H1 (cell line): Measurements from ENCODE around the gene CUBN. TPM values are rescaled to one million over a fixed set of nuclear protein-coding genes. Genes with fewer than 3 reads are reported as not detected.

Source experiments
- CTCF ChIA-PET: fragments of 300-600 bp; sonication (Branson Sonifier 250); formaldehyde crosslinking; loops from one replicate; lab custom pipeline; 2021; ENCODE audit not compliant: partially characterized antibody; lab: Charles Lee
- POLR2A ChIA-PET: fragments of 300-600 bp; sonication (Branson Sonifier 250); formaldehyde crosslinking; loops from one replicate; lab custom pipeline; 2021; ENCODE audit warnings: inconsistent platforms; ENCODE audit not compliant: partially characterized antibody; lab: Charles Lee
- DNase-seq, 2 experiments: peaks; one replicate each; pipeline versions ENCODE4 v3.0.0 to v3.0.0-alpha.2; 2010 to 2022; ENCODE audit warnings: low spot score in 2 of 2, low read depth in 1 of 2, mixed read lengths in 1 of 2
- FAIRE-seq: peaks from 2 replicates; lab custom pipeline; 2011; peaks lifted over from hg19 to GRCh38; lab: Jason Lieb, UNC
- H2AFZ ChIP-seq: 2 replicates; pipeline ENCODE4 v1.8.1; 2012; ENCODE audit warnings: low read length, inconsistent platforms
- H2AK5ac ChIP-seq: 2 replicates; pipeline ENCODE4 v1.6.1; 2013; ENCODE audit warnings: low read depth, low read length
- H2BK120ac ChIP-seq: replicated peaks from 2 replicates; pipeline ENCODE3; 2013; ENCODE audit warnings: low read depth, low read length, inconsistent platforms
- H2BK12ac ChIP-seq: 2 replicates; pipeline ENCODE4 v1.6.1; 2013; ENCODE audit warnings: low read depth, low read length
- H2BK15ac ChIP-seq: 2 replicates; pipeline ENCODE4 v1.6.1; 2013; ENCODE audit warnings: low read length
- H2BK20ac ChIP-seq: 2 replicates; pipeline ENCODE4 v1.6.1; 2013; ENCODE audit warnings: low read length
- H2BK5ac ChIP-seq: 2 replicates; pipeline ENCODE4 v1.6.1; 2013; ENCODE audit warnings: low read depth, low read length
- H3K14ac ChIP-seq: 2 replicates; pipeline ENCODE4 v1.6.1; 2013; ENCODE audit warnings: inconsistent platforms; ENCODE audit not compliant: insufficient read length
- H3K18ac ChIP-seq: 2 replicates; pipeline ENCODE4 v1.6.1; 2013; ENCODE audit warnings: low read length; ENCODE audit errors: extremely low read depth
- H3K23ac ChIP-seq: 2 replicates; pipeline ENCODE4 v1.6.1; 2013; ENCODE audit warnings: inconsistent platforms; ENCODE audit not compliant: insufficient read length
- H3K23me2 ChIP-seq: 2 replicates; pipeline ENCODE4 v1.6.1; 2013; ENCODE audit warnings: low read depth, low read length
- H3K27ac ChIP-seq: 2 replicates; pipeline ENCODE4 v1.6.1; 2011; ENCODE audit warnings: low read depth, low read length, inconsistent platforms
- H3K27me3 ChIP-seq, 4 experiments: replicated peaks in 1 of 4; 1 replicate in 1 of 4; 2 replicates in 3 of 4; pipeline versions ENCODE4 v1.6.1 to v1.8.1; 2011 to 2013; ENCODE audit warnings: low read length in 3 of 4, mild to moderate bottlenecking in 3 of 4, inconsistent platforms in 2 of 4, mixed read lengths in 2 of 4, moderate library complexity in 1 of 4; ENCODE audit not compliant: control insufficient read depth in 3 of 4, insufficient read depth in 3 of 4; ENCODE audit errors: extremely low read depth in 1 of 4
- H3K36me3 ChIP-seq, 4 experiments: 2 replicates each; pipeline versions ENCODE4 v1.6.1 to v1.8.1; 2011 to 2013; ENCODE audit warnings: mild to moderate bottlenecking in 4 of 4, low read length in 3 of 4, moderate library complexity in 2 of 4, control low read depth in 1 of 4, inconsistent platforms in 1 of 4; ENCODE audit not compliant: insufficient read depth in 4 of 4, control insufficient read depth in 2 of 4
- H3K4ac ChIP-seq: replicated peaks from 2 replicates; pipeline ENCODE3; 2013; ENCODE audit warnings: low read length, low read depth, mixed read lengths, inconsistent platforms; ENCODE audit not compliant: insufficient read length
- H3K4me1 ChIP-seq, 4 experiments: replicated peaks in 1 of 4; 1 replicate in 1 of 4; 2 replicates in 3 of 4; pipeline versions ENCODE4 v1.6.1 to v1.8.1; 2011 to 2013; ENCODE audit warnings: low read length in 3 of 4, inconsistent platforms in 2 of 4, mixed read lengths in 1 of 4; ENCODE audit not compliant: insufficient read depth in 4 of 4, control insufficient read depth in 3 of 4
- H3K4me2 ChIP-seq, 2 experiments: 2 replicates each; pipeline versions ENCODE4 v1.6.1 to v1.8.1; 2011 to 2013; ENCODE audit warnings: low read depth in 2 of 2, low read length in 2 of 2, control low read depth in 1 of 2, inconsistent platforms in 1 of 2, mild to moderate bottlenecking in 1 of 2; ENCODE audit not compliant: insufficient read depth in 1 of 2
- H3K4me3 ChIP-seq, 4 experiments: fragments of 200-600, 300-600 bp in 1 of 4; sonication (generic), shearing (Covaris generic), sonication (Bioruptor Twin) in 1 of 4; 2 replicates each; pipeline versions ENCODE4 v1.5.1 to v1.8.1; 2011 to 2016; ENCODE audit warnings: low read length in 4 of 4, low read depth in 3 of 4, control low read depth in 2 of 4, inconsistent platforms in 2 of 4, mild to moderate bottlenecking in 2 of 4, mixed read lengths in 1 of 4, moderate library complexity in 1 of 4; ENCODE audit not compliant: insufficient read depth in 2 of 4; ENCODE audit errors: extremely low read depth in 1 of 4
- H3K56ac ChIP-seq: replicated peaks from 2 replicates; pipeline ENCODE3; 2013; ENCODE audit warnings: low read depth, mild to moderate bottlenecking, mixed read lengths, low read length, inconsistent platforms; ENCODE audit not compliant: insufficient read length
- H3K79me1 ChIP-seq: 2 replicates; pipeline ENCODE4 v1.6.1; 2013; ENCODE audit warnings: low read depth, low read length, control low read depth
- H3K79me2 ChIP-seq, 2 experiments: 2 replicates each; pipeline versions ENCODE4 v1.6.1 to v1.8.1; 2012 to 2013; ENCODE audit warnings: low read length in 2 of 2, mild to moderate bottlenecking in 2 of 2, inconsistent platforms in 1 of 2; ENCODE audit not compliant: insufficient read depth in 2 of 2, control insufficient read depth in 1 of 2
- H3K9ac ChIP-seq, 4 experiments: replicated peaks in 1 of 4; 1 replicate in 1 of 4; 2 replicates in 3 of 4; pipeline versions ENCODE4 v1.6.1 to v1.8.1; 2011 to 2013; ENCODE audit warnings: low read depth in 3 of 4, low read length in 3 of 4, control low read depth in 2 of 4, mild to moderate bottlenecking in 2 of 4, moderate library complexity in 2 of 4, inconsistent platforms in 1 of 4; ENCODE audit errors: extremely low read depth in 1 of 4
- H3K9me3 ChIP-seq, 2 experiments: 2 replicates each; pipeline versions ENCODE4 v1.6.1 to v1.8.1; 2012 to 2013; ENCODE audit warnings: mild to moderate bottlenecking in 2 of 2, moderate library complexity in 2 of 2, control low read depth in 1 of 2, inconsistent platforms in 1 of 2, low read depth in 1 of 2, low read length in 1 of 2, mixed read lengths in 1 of 2; ENCODE audit not compliant: insufficient read depth in 2 of 2
- H4K20me1 ChIP-seq, 2 experiments: replicated peaks in 1 of 2; 2 replicates each; pipeline versions ENCODE3 to v1.8.1; 2011 to 2013; ENCODE audit warnings: inconsistent platforms in 2 of 2, low read length in 2 of 2, mild to moderate bottlenecking in 1 of 2; ENCODE audit not compliant: insufficient read depth in 2 of 2, control insufficient read depth in 1 of 2
- H4K5ac ChIP-seq: 2 replicates; pipeline ENCODE4 v1.6.1; 2013; ENCODE audit warnings: low read length, low read depth, mixed read lengths, inconsistent platforms; ENCODE audit not compliant: insufficient read length
- H4K8ac ChIP-seq: 2 replicates; pipeline ENCODE4 v1.8.0; 2013; ENCODE audit warnings: mild to moderate bottlenecking, moderate library complexity, low read length, inconsistent platforms; ENCODE audit not compliant: insufficient read depth; ENCODE audit errors: extremely low read depth
- H4K91ac ChIP-seq: replicated peaks from 2 replicates; pipeline ENCODE3; 2013; ENCODE audit warnings: low read length, mixed read lengths, inconsistent platforms; ENCODE audit not compliant: insufficient read length
- BCL11A ChIP-seq, 2 experiments: IDR thresholded peaks; one replicate each; pipeline ENCODE4 v1.6.1; 2011; ENCODE audit warnings: low read depth in 2 of 2, low read length in 2 of 2, mild to moderate bottlenecking in 2 of 2
- CHD1 ChIP-seq: IDR thresholded peaks from 2 replicates; pipeline ENCODE4 v1.6.1; 2012; ENCODE audit warnings: low read depth, low read length, improper control_type of control experiment
- CHD2 ChIP-seq: IDR thresholded peaks from 2 replicates; pipeline ENCODE4 v1.6.1; 2012; ENCODE audit warnings: low read length, improper control_type of control experiment
- JUN ChIP-seq: IDR thresholded peaks from 2 replicates; pipeline ENCODE4 v1.6.1; 2011; ENCODE audit warnings: low read depth, mild to moderate bottlenecking, improper control_type of control experiment, low read length
- KDM5A ChIP-seq: fragments of 200-600 bp; IDR thresholded peaks from 2 replicates; pipeline ENCODE4 v1.7.1; 2012; ENCODE audit warnings: mild to moderate bottlenecking, low read length, inconsistent platforms, mixed read lengths
- POLR2A ChIP-seq, 2 experiments: IDR thresholded peaks; 1 replicate in 1 of 2; 2 replicates in 1 of 2; pipeline ENCODE4 v1.6.1; 2011; ENCODE audit warnings: low read depth in 2 of 2, low read length in 2 of 2, mild to moderate bottlenecking in 2 of 2; ENCODE audit errors: control extremely low read depth in 1 of 2
- POLR2AphosphoS5 ChIP-seq: IDR thresholded peaks from 2 replicates; pipeline ENCODE4 v1.6.1; 2011; ENCODE audit warnings: low read depth, low read length
- SAP30 ChIP-seq: fragments of 300-600 bp; sonication (generic); IDR thresholded peaks from 2 replicates; pipeline ENCODE4 v1.7.1; 2012; ENCODE audit warnings: low read length, moderate library complexity, mild to moderate bottlenecking, inconsistent platforms; ENCODE audit not compliant: insufficient read depth, insufficient replicate concordance
- SIRT6 ChIP-seq: IDR thresholded peaks from one replicate; pipeline ENCODE4 v1.7.1; 2012; ENCODE audit warnings: low read length, inconsistent platforms
- SIX5 ChIP-seq: IDR thresholded peaks from 2 replicates; pipeline ENCODE4 v1.6.1; 2011; ENCODE audit warnings: mild to moderate bottlenecking, low read depth, low read length
- SP2 ChIP-seq: IDR thresholded peaks from 2 replicates; pipeline ENCODE4 v1.6.1; 2012; ENCODE audit warnings: mild to moderate bottlenecking, low read length, inconsistent platforms
- SP4 ChIP-seq: IDR thresholded peaks from 2 replicates; pipeline ENCODE4 v1.6.1; 2012; ENCODE audit warnings: low read length, inconsistent platforms
- SRF ChIP-seq: IDR thresholded peaks from 2 replicates; pipeline ENCODE4 v1.6.1; 2011; ENCODE audit warnings: mild to moderate bottlenecking, low read depth, low read length, moderate library complexity
- TAF1 ChIP-seq: IDR thresholded peaks from 2 replicates; pipeline ENCODE4 v1.6.1; 2011; ENCODE audit warnings: mild to moderate bottlenecking, low read depth, low read length
- WGBS, 2 experiments: shearing (Covaris generic) in 1 of 2; methylation state at CpG; one replicate each; pipeline versions ENCODE4 v1.1.6 to v1.1.7; 2013 to 2015; ENCODE audit warnings: low lambda C conversion rate in 2 of 2, mixed read lengths in 2 of 2, inconsistent platforms in 1 of 2, low coverage in 1 of 2, missing lambda C conversion rate in 1 of 2; ENCODE audit not compliant: insufficient replicate concordance in 2 of 2, insufficient coverage in 1 of 2, insufficient read length in 1 of 2; ENCODE audit errors: extremely low coverage in 1 of 2, missing lambda C conversion rate in 1 of 2; 5-methylcytosine and 5-hydroxymethylcytosine counted together
- polyA plus RNA-seq, 7 experiments: library from polyadenylated mRNA; depleted of rRNA in 3 of 7; stranded (reverse) in 5 of 7; unstranded in 2 of 7; fragments of >200 nt in 5 of 7; fragments of 200-250 nt in 2 of 7; gene quantifications; 1 replicate in 5 of 7; 2 replicates in 1 of 7; 4 replicates in 1 of 7; pipeline versions ENCODE4 v1.2.1 to v1.2.3, GENCODE V29; 2011 to 2013; ENCODE audit warnings: missing spikeins in 2 of 7, mixed read lengths in 2 of 7
- total RNA-seq: library from RNA; stranded (reverse); fragmentation: NEBNext Ultra II Directional; extraction: Animal tissue kit (Norgen Biotek cat#: 25700); gene quantifications from 2 replicates; pipeline ENCODE4 v1.2.1, GENCODE V29; 2021

Gene CUBN
- total and polyA plus RNA-seq, 2 of the 8 experiments (the other 6 are each of a cell fraction or from before 2014, with no cell fraction given), result 0.04 to 0.08 TPM

DNA sequence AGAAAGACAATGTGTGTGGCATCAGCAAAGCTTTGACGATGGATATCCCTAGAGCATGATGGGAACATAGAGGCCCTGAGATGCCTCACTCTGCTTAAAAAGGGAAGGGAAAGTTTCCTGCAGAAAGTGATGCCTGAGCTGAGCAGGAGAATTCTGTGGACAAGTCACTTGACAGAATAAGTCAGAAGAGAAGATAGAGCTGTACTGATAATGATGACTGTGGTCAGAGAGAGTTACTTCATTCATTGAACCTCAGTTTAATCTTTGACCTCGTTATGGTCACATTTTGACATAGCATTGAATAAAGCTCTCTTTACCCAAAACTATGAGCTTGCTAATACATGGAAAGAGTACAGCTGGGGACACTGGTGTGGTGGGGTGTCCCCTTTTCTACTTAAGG, 7.6 kb downstream of the CUBN start:
- Histone ChIP-seq H3K4me1 (peaks cover 0 to 5% (median 4%) of the 10 kb centered on the region in 4 experiments; a peak in 4 of 7 replicates), H4K91ac (no peak overlapping the region), H3K9ac (no peak overlapping the region), H3K18ac (no peak overlapping the region), H2BK120ac (no peak overlapping the region), H4K20me1 (no peaks in the 10 kb centered on the region), H3K14ac (no peak overlapping the region), H3K4me3 (no peak overlapping the region), H3K4me2 (no peak overlapping the region), H3K9me3 (no peaks in the 10 kb centered on the region), H3K23me2 (no peaks in the 10 kb centered on the region), H4K8ac (no peak overlapping the region), H4K5ac (no peak overlapping the region), H3K23ac (no peak overlapping the region), H3K79me2 (no peaks in the 10 kb centered on the region), H3K56ac (no peak overlapping the region), H2BK5ac (no peak overlapping the region), H3K4ac (no peak overlapping the region), H3K27me3 (no peaks in the 10 kb centered on the region), H3K79me1 (no peaks in the 10 kb centered on the region), H2BK15ac (no peak overlapping the region), H2BK12ac (no peak overlapping the region), H2AFZ (no peak overlapping the region), H3K36me3 (no peaks in the 10 kb centered on the region), H3K27ac (no peak overlapping the region), H2AK5ac (no peak overlapping the region), H2BK20ac (no peak overlapping the region)
- POLR2A ChIA-PET, result interaction anchor here (0.6 kb wide), 1 partner anchor 1709 kb away, joined by 5 read pairs; no protein-coding TSS in a partner anchor
- DNase-seq (no peak), FAIRE-seq (no peak)
- no peak for TF ChIP-seq KDM5A
- no peak for TF ChIP-seq SP4
- no peak for TF ChIP-seq SP2
- no peak for TF ChIP-seq JUN
- TF ChIP-seq SRF, result no peak
- TF ChIP-seq POLR2AphosphoS5, result no peak
- TF ChIP-seq BCL11A (IDR thresholded peaks at IDR 0.05; ENCODE audit: low read depth in 2 of 2, low read length in 2 of 2), result no peak
- TF ChIP-seq SIRT6, result no peak
- no peak for TF ChIP-seq SAP30
- no peak for TF ChIP-seq CHD2
- no peak for TF ChIP-seq CHD1
- no peak for TF ChIP-seq POLR2A (IDR thresholded peaks at IDR 0.05; ENCODE audit: control extremely low read depth in 1 of 2, low read depth in 2 of 2, low read length in 2 of 2)
- no peak for TF ChIP-seq SIX5
- TF ChIP-seq TAF1, result no peak
- 97% methylated on average over 2 of the region's 2 CpGs; no CpG with 5 or more reads in 1 of the 2 experiments for WGBS, 2 experiments
- CTCF ChIA-PET, result interaction anchor here (0.7 to 1.5 kb wide), 5 partner anchors 11 to 511 kb away, joined by 3 to 4 read pairs (median 4); no protein-coding TSS in a partner anchor
